Endothelial cell of umbilical vein (primary cell): ENCODE data around the gene FAM228B. TPM values are rescaled to one million over a fixed set of nuclear protein-coding genes. Genes with fewer than 3 reads are reported as not detected.

Source experiments
- BruUV-seq: library from RNA; stranded (reverse); fragments of 400-500 nt; replicated peaks from 2 replicates; lab custom pipeline; 2021; lab: Mats Ljungman, UMichigan
- CTCF ChIA-PET: fragments of 300-600, 350-600 bp; sonication (Branson Sonifier 250); formaldehyde crosslinking; loops from one replicate; lab custom pipeline; 2021; ENCODE audit warnings: antibody characterized with exemption, inconsistent platforms; lab: Charles Lee
- POLR2A ChIA-PET: fragments of 300-600, 350-600 bp; sonication (Branson Sonifier 250); formaldehyde crosslinking; loops from one replicate; lab custom pipeline; 2021; ENCODE audit warnings: antibody characterized with exemption, inconsistent platforms; lab: Charles Lee
- DNase-seq: peaks from one replicate; pipeline ENCODE4 v3.0.0-alpha.2; 2011; ENCODE audit warnings: low read depth, low spot score
- FAIRE-seq: peaks from 2 replicates; lab custom pipeline; 2011; peaks lifted over from hg19 to GRCh38; lab: Jason Lieb, UNC
- H2AFZ ChIP-seq: 2 replicates; pipeline ENCODE4 v1.6.0; 2012; ENCODE audit warnings: low read depth, low read length, control low read depth, inconsistent platforms
- H3K27ac ChIP-seq: 2 replicates; pipeline ENCODE4 v1.5.1; 2011; ENCODE audit warnings: low read depth, mild to moderate bottlenecking, control low read depth, low read length, moderate library complexity; ENCODE audit not compliant: insufficient read depth
- H3K27me3 ChIP-seq, 2 experiments: 2 replicates each; pipeline versions ENCODE4 v1.6.0 to v1.6.1; 2011; ENCODE audit warnings: low read length in 2 of 2, mixed read lengths in 1 of 2; ENCODE audit not compliant: control insufficient read depth in 2 of 2, insufficient read depth in 2 of 2
- H3K36me3 ChIP-seq, 2 experiments: 2 replicates in 1 of 2; 3 replicates in 1 of 2; pipeline ENCODE4 v1.5.1; 2011; ENCODE audit warnings: low read length in 2 of 2, mild to moderate bottlenecking in 1 of 2, moderate library complexity in 1 of 2; ENCODE audit not compliant: control insufficient read depth in 2 of 2, insufficient read depth in 2 of 2; ENCODE audit errors: extremely low read depth in 1 of 2
- H3K4me1 ChIP-seq: 3 replicates; pipeline ENCODE4 v1.5.1; 2011; ENCODE audit warnings: mild to moderate bottlenecking, low read length; ENCODE audit not compliant: control insufficient read depth, insufficient read depth; ENCODE audit errors: extremely low read depth
- H3K4me2 ChIP-seq: 2 replicates; pipeline ENCODE4 v1.6.1; 2011; ENCODE audit warnings: low read length, control low read depth, mixed read lengths; ENCODE audit not compliant: insufficient read depth
- H3K4me3 ChIP-seq, 3 experiments: fragments of 200-600 bp in 1 of 3; sonication (generic), shearing (Covaris generic) in 1 of 3; replicated peaks in 1 of 3; 2 replicates each; pipeline ENCODE4 v1.5.1; 2011 to 2016; ENCODE audit warnings: control low read depth in 3 of 3, low read length in 3 of 3, mild to moderate bottlenecking in 2 of 3, inconsistent platforms in 1 of 3, low read depth in 1 of 3, moderate library complexity in 1 of 3; ENCODE audit not compliant: insufficient read depth in 1 of 3
- H3K79me2 ChIP-seq: 2 replicates; pipeline ENCODE4 v1.6.0; 2012; ENCODE audit warnings: low read length, inconsistent platforms; ENCODE audit not compliant: control insufficient read depth, insufficient read depth
- H3K9ac ChIP-seq: replicated peaks from 2 replicates; pipeline ENCODE3; 2011; ENCODE audit warnings: low read length, control low read depth; ENCODE audit not compliant: insufficient read depth; ENCODE audit errors: extremely low read depth
- H3K9me1 ChIP-seq: replicated peaks from 3 replicates; pipeline ENCODE4 v1.6.0; 2011; ENCODE audit warnings: mild to moderate bottlenecking, low read length; ENCODE audit not compliant: control insufficient read depth, insufficient read depth; ENCODE audit errors: extremely low read depth
- H3K9me3 ChIP-seq: replicated peaks from 2 replicates; pipeline ENCODE4 v1.5.1; 2012; ENCODE audit warnings: low read length, inconsistent platforms; ENCODE audit not compliant: control insufficient read depth, insufficient read depth
- H4K20me1 ChIP-seq: replicated peaks from 2 replicates; pipeline ENCODE3; 2011; ENCODE audit warnings: mild to moderate bottlenecking, low read length; ENCODE audit not compliant: control insufficient read depth, insufficient read depth; ENCODE audit errors: extremely low read depth
- CTCF ChIP-seq, 2 donors: IDR thresholded peaks; 1 replicate in 1 of 2; 2 replicates in 1 of 2; pipeline ENCODE4 v1.5.1; 2011; ENCODE audit warnings: low read length in 2 of 2, mild to moderate bottlenecking in 2 of 2, moderate library complexity in 2 of 2, control low read depth in 1 of 2, inconsistent platforms in 1 of 2, low read depth in 1 of 2; ENCODE audit not compliant: insufficient read depth in 1 of 2; ENCODE audit errors: extremely low read depth in 1 of 2
- EZH2 ChIP-seq: IDR thresholded peaks from 2 replicates; pipeline ENCODE4 v1.6.1; 2012; ENCODE audit warnings: borderline replicate concordance, low read depth, mild to moderate bottlenecking, moderate library complexity, low read length, inconsistent platforms; ENCODE audit not compliant: severe bottlenecking
- GATA2 ChIP-seq: IDR thresholded peaks from 2 replicates; pipeline ENCODE4 v1.7.0; 2011; ENCODE audit warnings: low read depth, mild to moderate bottlenecking, moderate library complexity, mixed read lengths, low read length; ENCODE audit not compliant: insufficient read length, insufficient read depth
- JUN ChIP-seq: IDR thresholded peaks from 2 replicates; pipeline ENCODE4 v1.6.1; 2011; ENCODE audit warnings: borderline replicate concordance, low read depth; ENCODE audit not compliant: insufficient read length, insufficient read depth
- MAX ChIP-seq: IDR thresholded peaks from 2 replicates; pipeline ENCODE4 v1.6.1; 2011; ENCODE audit not compliant: insufficient read depth, insufficient read length
- MYC ChIP-seq: IDR thresholded peaks from one replicate; pipeline ENCODE4 v1.6.1; 2011; ENCODE audit warnings: mild to moderate bottlenecking, low read depth, low read length
- POLR2A ChIP-seq: IDR thresholded peaks from 2 replicates; pipeline ENCODE4 v1.6.1; 2012; ENCODE audit warnings: low read depth, mild to moderate bottlenecking, control low read depth, low read length
- POLR2AphosphoS5 ChIP-seq: IDR thresholded peaks from 2 replicates; pipeline ENCODE4 v1.6.1; 2012; ENCODE audit warnings: low read depth, mild to moderate bottlenecking, control low read depth, low read length, moderate library complexity; ENCODE audit not compliant: insufficient read depth
- dilution Hi-C: fragments of 300-500 bp; cut with MboI; formaldehyde crosslinking; loops from one replicate; pipeline ENCODE4 v1.15.0; 2019; ENCODE audit warnings: low sequenced_read_pairs; ENCODE audit not compliant: extremely low pct_ligation_motif_present
- intact Hi-C: fragments of 100-400 bp; cut with micrococcal nuclease; formaldehyde crosslinking; loops from one replicate; pipeline ENCODE4 v1.10.0; 2022
- polyA plus RNA-seq, 4 experiments: library from polyadenylated mRNA; depleted of rRNA in 3 of 4; stranded (reverse) in 3 of 4; unstranded in 1 of 4; fragments of >200 nt; gene quantifications; 2 replicates each; pipeline versions ENCODE4 v1.2.1 to v1.2.3, GENCODE V29; 2011 to 2012; ENCODE audit warnings: missing spikeins in 1 of 4
- total RNA-seq: library from RNA; stranded (reverse); gene quantifications from 2 replicates; pipeline ENCODE4 v1.2.3, GENCODE V29; 2021

FAM228B gene
- total and polyA plus RNA-seq, 2 donors (not counting 3 experiments of a cell fraction or from before 2014, with no cell fraction given), result 1.6 to 11.9 TPM

- H3K9ac ChIP-seq, result no peak overlapping the region
- dilution Hi-C loops (no loop called here), intact Hi-C loops (no loop called here)
- ChIA-PET CTCF (interaction anchor here (1.1 to 2.7 kb wide), 2 partner anchors 12 to 27 kb away, joined by 3 to 11 read pairs; no protein-coding TSS in a partner anchor), POLR2A (no interaction called here)
- no peak for TF ChIP-seq POLR2AphosphoS5
- TF ChIP-seq GATA2, result no peak
- no peak for TF ChIP-seq MYC
- TF ChIP-seq POLR2A, result no peak
- no peak for TF ChIP-seq MAX
- TF ChIP-seq JUN, result no peak
- no peak for TF ChIP-seq EZH2
- no peak for TF ChIP-seq CTCF (IDR thresholded peaks at IDR 0.05; ENCODE audit: extremely low read depth in 1 of 2, insufficient read depth in 1 of 2, low read depth in 1 of 2, low read length in 2 of 2)
- FAIRE-seq, result no peak
- no peaks in the 10 kb centered on the region for H3K4me1 ChIP-seq
- H3K4me3 ChIP-seq, result no peak overlapping the region
- no peak overlapping the region for H3K27ac ChIP-seq
- no peaks in the 10 kb centered on the region for H3K36me3 ChIP-seq
- no TSS peak for BruUV-seq
- H3K79me2 ChIP-seq, result no peaks in the 10 kb centered on the region
- peaks cover 0 to 1% of the 10 kb centered on the region in 2 experiments for H3K27me3 ChIP-seq
- H4K20me1 ChIP-seq, result no peaks in the 10 kb centered on the region
- H3K4me2 ChIP-seq, result no peak overlapping the region
- no peaks in the 10 kb centered on the region for H3K9me3 ChIP-seq
- no peaks in the 10 kb centered on the region for H3K9me1 ChIP-seq
- no peak for DNase-seq
- H2AFZ ChIP-seq, result no peak overlapping the region
Measured at GRCh38 chr2:24175631-24176187, 52.4 kb downstream of the FAM228B start.
